Measurements from ENCODE around the gene CASK.
"Not testable (repeated sequence)": the region's sequence is repeated elsewhere in the genome, so short reads cannot be mapped to it uniquely, and the experiment has no call there.

Gene CASK

GRCh38 chrX:41629539-41629938 is 293.8 kb downstream of the CASK start:
- no peak for TF ChIP-seq CTCF (IDR thresholded peaks at IDR 0.05; ENCODE audit: low read depth, low read length)
- no peak overlapping the region for H3K4me3 ChIP-seq (ENCODE audit: low read depth, low read length)

- no peak overlapping the region for H3K4me3 ChIP-seq (ENCODE audit: low read depth, low read length)
- no peak for TF ChIP-seq CTCF (IDR thresholded peaks at IDR 0.05; ENCODE audit: low read depth, low read length)
These were observed 302.1 kb downstream of the CASK start for GRCh38 chrX:41621222-41621723.

- no peak for TF ChIP-seq CTCF (IDR thresholded peaks at IDR 0.05; ENCODE audit: low read depth, low read length)
- no peak overlapping the region for H3K4me3 ChIP-seq (ENCODE audit: low read depth, low read length)
These were observed 304.1 kb downstream of the CASK start for GRCh38 chrX:41619221-41619620.

GRCh38 chrX:41616935-41617334 is 306.4 kb downstream of the CASK start:
- TF ChIP-seq CTCF (IDR thresholded peaks at IDR 0.05; ENCODE audit: low read depth, low read length): no peak

GRCh38 chrX:41616255-41616654 is 307.1 kb downstream of the CASK start:
- TF ChIP-seq CTCF (IDR thresholded peaks at IDR 0.05; ENCODE audit: low read depth, low read length): no peak
- no peak overlapping the region for H3K4me3 ChIP-seq (ENCODE audit: low read depth, low read length)

More at GRCh38 chrX:41616935-41617334, 306.4 kb downstream of the CASK start:
- no peak overlapping the region for H3K4me3 ChIP-seq (ENCODE audit: low read depth, low read length)

- TF ChIP-seq CTCF (IDR thresholded peaks at IDR 0.05; ENCODE audit: low read depth, low read length): no peak
- no peak overlapping the region for H3K4me3 ChIP-seq (ENCODE audit: low read depth, low read length)
These were observed 315.1 kb downstream of the CASK start for GRCh38 chrX:41608244-41608643.

GRCh38 chrX:41607264-41607832 is 316.0 kb downstream of the CASK start:
- no peak for TF ChIP-seq CTCF (IDR thresholded peaks at IDR 0.05; ENCODE audit: low read depth, low read length)
- no peak overlapping the region for H3K4me3 ChIP-seq (ENCODE audit: low read depth, low read length)

- H3K4me3 ChIP-seq (ENCODE audit: low read depth, low read length): not testable (repeated sequence)
These were observed 317.3 kb downstream of the CASK start for GRCh38 chrX:41606057-41606456.

All from WI38 (cell line).